T1000 (cell line): Measurements from ENCODE around the gene ZCCHC10.
A peak's percentile ranks its signal among the peaks of the same experiment; 100 is the strongest.
"Not testable (repeated sequence)": the region's sequence is repeated elsewhere in the genome, so short reads cannot be mapped to it uniquely, and the experiment has no call there.

Experiments used
- DNase-seq: peaks from one replicate; lab custom pipeline; 2025; ENCODE audit warnings: mixed read lengths; lab: John Stamatoyannopoulos, UW

ZCCHC10 gene

DNA sequence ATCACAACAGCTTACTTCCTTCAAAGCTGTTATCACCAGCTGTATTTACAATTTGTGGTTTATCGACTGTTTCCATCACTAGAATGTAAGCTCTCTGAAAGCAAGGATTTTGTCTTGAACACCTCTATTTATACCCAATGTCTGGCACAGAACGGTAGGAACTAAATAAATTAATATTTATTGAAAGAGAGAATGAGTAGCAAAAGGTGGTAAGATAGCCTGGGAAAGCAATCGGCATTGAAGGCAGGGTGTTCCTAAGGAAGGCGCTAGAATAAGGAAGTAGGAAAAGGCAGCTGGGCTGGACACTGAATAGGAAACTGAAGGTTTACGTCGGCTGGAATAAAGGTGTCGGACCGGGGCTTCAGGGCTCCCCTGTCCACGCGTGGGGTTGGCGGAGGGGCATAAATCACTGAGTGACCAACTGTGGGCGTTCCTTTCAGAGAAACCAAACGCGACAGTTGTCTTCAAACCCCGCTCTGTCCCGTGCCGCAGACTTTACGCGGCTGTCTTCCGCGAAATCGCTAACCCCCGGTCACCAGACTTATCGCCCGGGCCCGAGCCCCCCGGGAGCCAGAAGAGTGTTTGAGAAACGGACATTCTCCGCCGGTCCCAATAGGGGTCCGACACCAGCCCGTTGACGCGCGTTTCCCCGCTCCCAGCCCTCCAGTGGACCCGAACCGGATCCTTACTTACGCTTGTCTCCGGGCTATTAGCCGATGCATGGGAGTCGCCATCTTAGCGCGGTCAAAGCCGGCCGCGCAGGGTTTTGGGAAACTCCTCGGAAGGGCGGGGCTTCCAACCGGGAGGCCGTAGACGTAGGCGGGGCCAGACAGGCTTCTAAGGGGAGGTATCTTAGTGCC lies at the start of gene ZCCHC10:
Gene ZCCHC10 (minus strand): TSS at position 746 of the 860 bp plus-strand sequence. CDS start 12 bp downstream, at position 734.
- DNase-seq, result peak; percentile 81

DNA sequence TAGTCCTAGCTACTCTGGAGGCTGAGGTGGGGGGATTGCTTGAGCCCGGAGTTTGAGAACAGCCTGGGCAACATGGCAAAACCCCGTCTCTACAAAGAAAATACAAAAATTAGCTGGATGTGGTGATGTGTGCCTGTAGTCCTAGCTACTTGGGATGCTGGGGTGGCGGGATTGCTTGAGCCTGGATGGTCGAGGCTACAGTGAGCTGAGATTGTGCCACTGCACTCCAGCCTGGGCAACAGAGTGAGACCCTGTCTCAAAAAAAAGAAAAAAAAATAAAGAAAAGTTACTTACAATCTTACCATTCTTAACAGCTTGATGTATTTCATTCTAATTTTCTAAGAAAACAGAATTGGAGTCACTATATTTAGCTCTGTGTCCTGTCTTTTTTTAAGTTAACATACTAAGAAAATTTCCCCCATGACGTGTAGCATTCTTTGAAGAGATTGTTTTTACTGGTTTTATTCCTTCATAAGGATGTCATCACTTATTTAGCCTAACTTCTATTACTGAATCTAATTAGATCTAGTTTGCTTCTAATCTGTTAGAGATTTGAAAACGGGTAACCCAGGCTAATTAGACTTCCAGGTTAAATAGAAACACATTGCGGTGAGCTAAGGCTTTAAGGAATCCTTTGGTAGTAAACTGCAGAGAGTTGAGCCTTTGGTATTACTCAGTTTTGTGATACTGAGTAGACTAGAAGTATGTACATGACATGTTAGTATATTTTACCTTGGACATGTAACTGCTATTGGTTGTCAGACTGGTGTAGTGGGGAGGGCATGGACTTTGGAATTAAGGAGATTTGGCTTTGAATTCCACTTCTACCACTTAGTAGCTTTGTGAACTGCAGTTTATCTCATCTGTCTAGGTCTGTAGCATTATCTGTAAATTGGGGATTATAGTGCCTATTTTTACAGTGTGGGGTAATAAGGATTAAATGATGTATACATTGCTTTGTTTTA lies 49.5 kb upstream of the ZCCHC10 start:
- no peak for DNase-seq

DNA sequence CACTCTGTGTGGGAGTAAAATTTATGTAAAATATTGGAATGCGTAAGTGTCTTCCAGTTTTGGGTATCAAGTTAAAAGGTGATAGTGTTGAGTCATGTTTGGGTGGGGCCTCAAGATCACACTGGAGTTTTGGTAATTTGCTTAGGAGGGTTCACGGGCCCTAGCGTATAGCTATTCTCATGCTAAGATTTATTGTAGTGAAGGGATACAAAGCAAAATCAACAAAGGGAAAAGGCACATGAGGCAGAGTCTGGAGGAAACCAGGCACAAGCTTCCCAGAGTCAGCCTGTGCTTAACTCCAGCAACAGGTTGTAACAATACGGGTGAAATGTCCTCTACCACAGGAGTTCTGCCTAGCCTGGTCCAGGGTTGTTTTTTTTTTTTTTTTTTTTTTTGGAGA lies 45.7 kb upstream of the ZCCHC10 start:
- DNase-seq, result no peak

DNA sequence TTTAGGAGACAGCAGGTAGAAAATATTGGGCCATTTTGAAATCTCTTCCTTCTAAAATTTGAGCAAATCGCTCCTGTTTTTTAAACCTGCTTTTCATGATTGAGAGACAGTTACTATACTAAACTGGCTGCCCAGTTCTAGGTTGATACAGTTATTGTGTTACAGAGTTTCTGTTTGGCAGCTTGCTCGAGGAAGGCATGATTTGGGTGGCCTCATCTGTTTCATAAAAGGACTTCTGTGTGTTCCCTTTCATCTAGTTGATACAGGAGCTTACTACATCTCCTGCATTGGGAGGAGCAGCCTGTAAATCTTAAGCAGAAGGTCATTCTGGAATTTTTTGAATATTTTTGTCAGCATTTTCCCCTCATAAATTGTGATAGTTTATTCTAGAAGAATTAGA lies 39.7 kb upstream of the ZCCHC10 start:
- no peak for DNase-seq

DNA sequence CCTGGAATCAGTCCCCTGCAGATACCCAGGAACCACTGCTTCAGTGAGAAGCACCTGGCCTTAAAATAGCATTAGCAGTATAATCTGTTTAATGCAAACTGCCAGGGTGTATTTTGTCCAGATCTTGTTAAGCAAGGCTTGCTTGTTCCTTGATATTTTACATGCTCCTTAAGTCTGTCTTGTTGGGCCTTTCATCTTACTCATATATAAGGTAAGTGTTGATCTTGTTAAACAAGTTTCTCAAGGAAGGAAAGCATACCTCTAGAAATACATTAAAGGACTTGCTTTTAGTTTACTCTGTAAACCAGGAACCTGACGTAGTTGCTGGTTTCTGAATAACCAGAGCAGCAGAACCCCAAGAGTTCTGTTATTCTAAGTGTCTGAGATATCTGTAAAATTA lies 39.1 kb upstream of the ZCCHC10 start:
- DNase-seq, result no peak

DNA sequence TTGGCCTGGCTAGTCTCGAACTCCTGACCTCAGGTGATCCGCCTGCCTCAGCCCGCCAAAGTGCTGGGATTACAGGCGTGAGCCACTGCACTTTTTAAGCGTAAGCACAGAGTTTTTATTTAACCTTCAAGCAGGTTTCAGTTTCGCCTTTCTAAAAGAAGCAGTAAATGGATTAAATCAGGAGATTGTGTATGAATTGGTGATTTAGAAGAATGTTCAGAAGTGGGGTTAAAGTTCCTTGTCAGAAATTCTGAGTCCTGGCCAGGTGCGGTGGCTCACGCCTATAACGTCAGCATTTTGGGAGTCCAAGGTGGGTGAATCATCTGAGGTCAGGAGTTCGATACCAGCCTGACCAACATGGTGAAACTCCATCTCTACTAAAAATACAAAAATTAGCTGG lies 37.6 kb upstream of the ZCCHC10 start:
- DNase-seq, result no peak

DNA sequence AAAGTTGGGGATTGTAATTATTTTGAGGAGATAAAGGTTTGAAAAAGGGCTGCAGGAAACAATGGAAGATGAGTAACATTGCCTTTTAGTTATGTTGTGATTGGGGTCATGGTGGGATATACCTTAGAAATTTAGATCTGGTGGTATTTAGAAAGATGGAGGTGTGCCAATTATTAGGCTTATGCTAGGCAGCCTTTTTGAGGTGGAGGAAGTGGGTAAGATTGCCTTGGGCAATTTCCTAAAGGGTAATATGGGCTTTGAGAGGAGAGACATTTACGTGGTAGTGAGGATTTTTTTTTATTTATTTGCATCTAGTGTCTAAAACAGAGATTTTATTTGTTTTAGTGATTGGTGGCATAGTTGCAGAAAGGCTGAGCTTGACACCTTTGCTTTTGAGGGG lies 35.9 kb upstream of the ZCCHC10 start:
- DNase-seq, result no peak

DNA sequence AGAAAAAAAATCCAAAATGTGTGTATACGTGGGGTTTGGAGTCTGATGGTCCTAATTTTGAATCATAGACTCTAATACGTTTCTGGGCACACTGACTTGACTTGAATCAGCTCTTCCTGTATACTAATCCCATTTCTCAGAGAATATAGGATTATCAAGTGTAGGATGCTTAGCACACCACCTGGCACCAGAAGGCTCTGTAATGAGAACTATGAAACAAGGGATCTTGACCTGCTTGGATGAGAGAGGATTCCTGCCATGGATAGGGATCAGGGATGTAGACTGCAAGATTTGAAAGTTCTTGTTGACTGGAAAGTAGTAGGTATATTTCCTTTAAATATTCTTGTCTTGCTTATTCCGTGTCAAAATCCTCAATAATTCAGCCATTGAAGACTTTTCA lies 33.3 kb upstream of the ZCCHC10 start:
- no peak for DNase-seq

DNA sequence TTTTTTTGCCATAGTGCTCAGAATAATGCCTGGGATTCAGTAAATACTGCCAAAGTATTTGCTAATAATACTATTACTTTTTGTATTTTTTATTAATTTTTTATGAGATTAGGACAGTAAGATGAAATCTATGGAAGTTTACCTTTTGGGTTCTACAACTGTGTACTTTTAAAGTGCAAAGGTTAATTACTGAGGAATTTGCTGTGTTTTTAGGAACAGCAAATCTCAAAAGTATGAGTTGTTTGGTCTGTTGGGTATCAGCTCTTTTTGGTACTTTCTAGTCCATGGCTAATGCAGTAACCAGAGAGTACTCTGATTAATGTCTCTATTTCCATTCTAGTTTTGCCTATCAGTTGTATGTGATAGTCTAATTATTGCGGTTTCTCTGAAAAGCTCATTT lies 30.5 kb upstream of the ZCCHC10 start:
- no peak for DNase-seq

DNA sequence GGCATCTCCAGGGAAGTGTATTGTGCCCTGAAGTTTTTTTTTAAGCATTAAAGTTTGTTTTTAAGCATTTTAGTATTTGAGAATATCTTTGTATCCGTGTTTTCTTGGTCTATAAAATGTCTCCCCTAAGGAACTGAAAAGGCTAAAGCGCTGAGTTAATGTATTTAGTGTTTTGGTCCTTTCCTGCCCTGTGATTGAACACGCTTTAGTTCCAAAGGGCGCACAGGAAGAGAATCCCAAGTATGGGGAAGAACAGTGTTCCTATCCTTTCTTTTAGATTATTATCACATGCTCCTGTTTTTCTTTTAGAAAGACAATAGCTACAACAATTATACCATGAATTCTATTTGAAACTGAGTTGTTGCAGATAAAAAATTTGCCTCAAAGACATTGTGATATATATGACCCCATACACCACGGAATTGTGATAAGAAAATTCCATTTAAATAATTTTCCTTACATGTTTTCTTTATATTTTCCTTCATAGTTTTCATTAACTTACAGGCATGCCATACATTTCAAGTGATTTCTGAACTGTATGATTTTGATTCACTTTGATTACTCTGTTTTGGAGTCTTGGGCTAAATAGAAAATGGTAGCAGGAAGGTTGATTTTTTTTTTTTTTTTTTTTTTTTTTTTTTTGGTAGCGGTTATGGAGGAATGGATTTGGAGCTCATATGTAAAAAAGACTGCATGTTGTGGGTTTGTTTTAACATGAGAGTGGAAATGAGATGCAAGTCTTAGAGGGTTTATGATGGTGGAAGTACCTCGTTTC lies 28.5 kb upstream of the ZCCHC10 start:
- DNase-seq, result no peak

DNA sequence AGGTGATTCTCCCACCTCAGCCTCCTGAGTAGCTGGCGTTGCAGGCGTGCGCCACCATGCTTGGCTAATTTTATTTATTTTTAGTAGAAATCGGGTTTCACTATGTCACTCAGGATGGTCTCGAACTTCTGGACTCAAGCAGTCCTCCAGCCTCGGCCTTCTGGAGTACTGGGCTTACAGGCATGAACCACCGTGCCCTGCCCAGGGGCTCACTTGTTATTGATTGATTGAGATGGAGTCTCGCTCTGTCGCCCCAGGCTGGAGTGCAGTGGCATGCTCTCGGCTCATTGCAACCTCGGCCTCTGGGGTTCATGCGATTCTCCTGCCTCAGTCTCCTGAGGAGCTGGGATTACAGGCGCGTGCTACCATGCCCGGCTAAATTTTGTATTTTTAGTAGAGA lies 27.1 kb upstream of the ZCCHC10 start:
- no peak for DNase-seq

DNA sequence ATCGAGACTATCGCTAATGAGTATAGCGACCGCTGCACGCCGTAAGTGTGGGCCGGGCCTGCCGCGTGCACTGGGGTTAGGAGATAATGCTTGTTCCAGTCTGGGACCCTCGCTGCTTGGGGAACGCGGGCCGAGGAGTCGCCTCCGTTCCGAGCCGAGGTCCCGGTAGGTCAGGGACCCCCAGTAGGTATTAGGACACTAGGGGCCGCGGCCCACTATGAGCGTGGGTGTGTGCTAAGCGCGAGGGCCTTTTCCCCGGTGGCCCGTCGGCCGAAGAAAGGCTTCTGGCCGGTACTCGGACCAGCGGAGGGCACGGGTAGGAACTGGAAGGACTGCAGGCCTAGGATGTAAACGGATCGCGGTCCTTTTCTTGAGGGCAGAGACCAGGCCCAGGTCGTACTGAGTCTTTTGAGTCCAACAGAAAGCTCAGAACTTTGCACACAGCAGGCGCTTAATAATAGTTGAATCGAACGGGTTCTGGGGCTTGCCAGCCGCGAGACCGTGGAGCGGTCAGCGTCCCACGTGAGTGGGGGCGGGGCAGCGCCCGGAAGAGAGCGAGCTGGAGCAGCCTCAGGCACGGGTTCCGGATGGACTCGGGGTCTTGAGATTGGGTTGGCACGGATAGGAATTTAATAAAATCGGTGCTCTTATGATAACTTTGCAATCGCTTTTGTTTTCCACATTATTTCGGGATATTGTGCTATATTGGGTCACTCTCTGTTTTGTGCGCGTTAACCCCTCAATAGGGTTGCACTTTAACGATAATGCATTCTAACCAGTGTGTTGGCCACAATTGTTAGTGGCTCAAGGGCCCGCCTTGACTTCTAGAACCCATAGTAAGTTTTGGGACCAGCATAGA lies 26.2 kb upstream of the ZCCHC10 start:
- peak; percentile 30 for DNase-seq

DNA sequence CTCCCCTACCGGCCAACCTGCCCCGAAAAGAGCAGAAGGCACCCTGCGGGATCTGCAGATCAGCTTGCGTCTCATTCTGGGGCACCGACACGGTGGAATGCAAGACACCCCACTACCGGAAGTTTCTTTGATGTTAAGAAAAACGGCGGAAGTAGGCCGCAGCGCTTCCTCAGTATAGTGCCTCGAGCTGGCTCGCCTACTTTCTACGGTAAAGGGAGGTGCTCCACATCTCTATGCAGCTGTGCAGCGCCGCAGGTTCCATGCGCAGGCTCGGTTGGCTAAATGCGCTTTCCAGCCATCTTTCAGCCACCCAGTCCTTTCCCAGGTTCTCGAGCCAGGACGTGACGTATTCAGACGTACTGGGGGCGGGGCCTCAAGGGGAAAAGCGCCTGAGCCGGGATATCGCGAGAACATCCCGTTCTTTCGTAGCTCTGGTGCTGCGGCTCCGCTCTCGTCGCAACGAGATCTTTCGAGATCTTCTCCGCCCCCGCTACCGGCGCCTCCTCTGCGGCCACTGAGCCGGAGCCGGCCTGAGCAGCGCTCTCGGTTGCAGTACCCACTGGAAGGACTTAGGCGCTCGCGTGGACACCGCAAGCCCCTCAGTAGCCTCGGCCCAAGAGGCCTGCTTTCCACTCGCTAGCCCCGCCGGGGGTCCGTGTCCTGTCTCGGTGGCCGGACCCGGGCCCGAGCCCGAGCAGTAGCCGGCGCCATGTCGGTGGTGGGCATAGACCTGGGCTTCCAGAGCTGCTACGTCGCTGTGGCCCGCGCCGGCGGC lies 25.4 kb upstream of the ZCCHC10 start, which contains the start of gene HSPA4:
Gene HSPA4 (plus strand): TSS at position 472 of the 775 bp plus-strand sequence. CDS start 238 bp downstream, at position 710.
- DNase-seq, result peak; percentile 91

DNA sequence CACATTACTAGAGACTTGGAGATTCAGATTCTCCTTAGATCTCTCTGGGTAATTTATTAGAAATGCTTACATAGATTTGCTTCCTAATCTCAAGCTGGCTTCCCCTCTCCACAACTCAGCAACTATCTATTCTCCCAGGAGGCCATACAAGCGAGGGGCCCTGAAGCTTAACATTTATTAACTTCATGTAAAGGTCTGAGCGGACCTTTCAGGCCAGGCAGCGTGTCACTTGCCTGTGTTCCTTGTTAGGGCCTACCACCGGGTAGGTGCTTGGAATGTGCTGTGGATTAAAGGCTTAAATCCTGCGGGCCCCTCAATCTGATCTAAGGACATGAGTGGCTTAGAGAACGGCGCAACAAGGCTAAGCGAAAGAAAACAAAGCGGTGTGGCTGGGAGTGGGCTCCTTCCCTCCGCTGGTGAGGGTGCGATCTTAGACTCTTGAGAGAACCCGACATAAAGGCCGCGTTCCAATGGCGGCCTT lies 24.8 kb upstream of the ZCCHC10 start:
- DNase-seq, result no peak

DNA sequence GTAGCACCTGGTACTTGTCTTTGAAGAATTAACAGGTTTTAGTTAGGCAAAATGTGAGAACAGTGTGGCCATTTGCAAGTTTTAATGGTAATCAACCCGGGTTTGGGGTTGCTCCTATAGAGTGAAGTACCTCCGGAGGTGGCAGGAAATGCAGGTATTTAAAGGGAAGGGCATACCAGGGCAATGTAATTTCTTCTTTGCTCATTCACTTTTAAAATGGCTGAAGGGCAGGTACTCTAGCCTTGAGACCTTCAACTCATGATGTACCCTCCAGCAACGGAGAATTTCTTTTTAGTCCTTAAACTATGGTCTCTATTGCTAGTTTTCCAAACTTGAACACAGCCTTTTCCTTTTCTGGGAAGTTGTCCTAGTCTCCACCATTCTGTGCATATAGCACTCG lies 24.2 kb upstream of the ZCCHC10 start:
- no peak for DNase-seq

DNA sequence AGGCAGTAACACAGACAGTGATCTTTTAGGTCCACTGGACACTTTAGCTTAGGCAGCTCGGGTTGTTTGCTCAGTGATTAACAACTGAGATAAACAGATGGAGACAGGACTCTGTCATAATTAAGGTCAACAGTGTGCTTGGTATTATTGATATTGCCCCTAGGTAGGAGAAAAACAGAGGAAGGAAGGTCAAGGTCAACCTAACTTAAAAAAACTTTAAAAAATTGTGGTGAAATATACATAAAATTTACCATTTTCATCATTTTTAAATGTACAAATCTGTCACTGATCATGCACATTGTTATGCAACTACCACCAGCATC lies 23.3 kb upstream of the ZCCHC10 start:
- no peak for DNase-seq

DNA sequence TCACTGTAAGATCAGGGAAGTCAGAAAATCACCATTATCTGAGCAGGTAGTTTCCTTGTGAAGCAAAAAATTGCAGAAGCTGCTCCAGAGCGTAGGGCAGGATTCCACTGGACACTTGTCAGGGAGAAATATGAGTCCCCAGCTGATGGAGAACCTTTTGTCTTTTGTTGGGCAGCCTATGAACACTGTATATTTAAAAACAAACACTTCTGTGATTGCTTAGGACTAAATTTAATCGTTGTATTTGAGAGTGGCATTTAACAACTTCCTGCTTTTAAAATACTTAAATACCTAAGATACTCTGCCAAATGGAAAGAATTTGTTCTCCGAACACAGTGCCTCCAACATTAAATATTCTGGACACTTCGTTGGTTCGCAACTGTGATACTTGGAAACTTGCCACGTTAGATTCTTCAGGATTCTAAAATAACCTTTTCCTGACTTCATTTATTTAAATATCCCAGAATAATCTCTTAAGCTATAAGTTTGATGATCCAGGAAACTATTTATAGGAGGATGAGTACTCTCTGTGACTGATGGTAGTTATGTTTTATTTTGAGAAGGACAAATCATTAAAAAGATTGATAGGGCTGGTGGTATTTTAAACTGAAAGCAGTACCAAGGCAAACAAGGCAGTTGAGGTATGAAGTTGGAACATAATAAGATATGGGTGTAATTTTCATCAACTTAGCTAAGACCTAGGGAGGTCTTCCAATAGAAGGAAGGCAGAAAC lies 22.8 kb upstream of the ZCCHC10 start:
- no peak for DNase-seq

DNA sequence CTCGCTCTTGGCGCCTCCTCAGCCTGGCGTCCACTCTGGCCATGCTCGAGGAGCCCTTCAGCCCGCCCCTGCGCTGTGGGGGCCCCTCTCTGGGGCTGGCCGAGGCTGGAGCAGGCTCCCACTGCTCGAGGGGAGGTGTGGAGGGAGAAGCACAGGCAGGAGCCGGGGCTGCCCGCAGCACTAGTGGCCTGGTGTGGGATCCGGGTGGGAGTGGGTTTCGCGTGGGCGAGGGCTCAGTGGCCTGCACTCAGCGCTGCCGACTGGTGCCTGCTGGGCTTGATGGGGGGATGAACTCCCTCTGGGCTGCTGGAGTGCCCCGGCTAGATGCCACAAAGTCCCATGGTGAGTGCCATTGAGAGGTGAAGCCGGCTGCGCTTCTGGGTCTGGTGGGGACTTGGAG lies 21.1 kb upstream of the ZCCHC10 start:
- DNase-seq, result no peak

DNA sequence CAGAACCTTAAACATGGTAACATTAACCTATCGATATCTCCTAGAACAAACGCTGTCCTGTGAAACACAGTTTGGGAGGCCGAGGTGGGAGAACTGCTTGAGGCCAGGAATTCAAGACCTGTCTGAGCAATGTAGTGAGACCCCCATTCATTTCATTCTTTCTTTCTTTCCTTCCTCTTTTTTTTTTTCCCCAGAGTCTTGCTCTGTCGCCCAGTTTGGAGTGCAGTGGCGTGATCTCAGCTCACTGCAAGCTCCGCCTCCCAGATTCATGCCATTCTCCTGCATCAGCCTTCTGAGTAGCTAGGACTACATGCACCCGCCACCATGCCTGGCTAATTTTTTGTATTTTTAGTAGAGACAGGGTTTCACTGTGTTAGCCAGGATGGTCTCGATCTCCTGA lies 20.2 kb upstream of the ZCCHC10 start:
- not testable (repeated sequence) for DNase-seq
